AG04450 (cell line): Measurements from ENCODE around the gene SFRP5. TPM values are rescaled to one million over a fixed set of nuclear protein-coding genes. Genes with fewer than 3 reads are reported as not detected.

ENCODE experiments used
- CTCF ChIA-PET: fragments of 300-600, 350-600 bp; formaldehyde crosslinking; extraction: SDS; loops from one replicate; lab custom pipeline; 2022; ENCODE audit warnings: antibody characterized with exemption, inconsistent platforms; lab: Charles Lee
- POLR2A ChIA-PET: fragments of 350-600 bp; formaldehyde crosslinking; extraction: SDS; loops from one replicate; lab custom pipeline; 2021; ENCODE audit warnings: antibody characterized with exemption, inconsistent platforms; lab: Yijun Ruan, JAX
- DNase-seq: peaks from one replicate; pipeline ENCODE4 v3.0.0-alpha.2; 2011; ENCODE audit warnings: low read depth, low spot score
- H3K27ac ChIP-seq: one replicate; pipeline ENCODE4 v1.5.1; 2012; ENCODE audit warnings: low read depth, low read length, control low read depth
- H3K27me3 ChIP-seq: one replicate; pipeline ENCODE4 v1.6.0; 2012; ENCODE audit warnings: low read length; ENCODE audit not compliant: control insufficient read depth, insufficient read depth
- H3K4me3 ChIP-seq: 2 replicates; pipeline ENCODE4 v1.5.1; 2011; ENCODE audit warnings: mild to moderate bottlenecking, low read depth, low read length, control low read depth
- H3K9me3 ChIP-seq: 2 replicates; pipeline ENCODE4 v1.5.1; 2012; ENCODE audit warnings: low read length; ENCODE audit not compliant: control insufficient read depth, insufficient read depth
- CTCF ChIP-seq: IDR thresholded peaks from 2 replicates; pipeline ENCODE4 v1.5.1; 2011; ENCODE audit warnings: low read depth, low read length, control low read depth, inconsistent platforms
- polyA plus RNA-seq: library from polyadenylated mRNA; depleted of rRNA; stranded (reverse); fragments of >200 nt; gene quantifications from 2 replicates; pipeline ENCODE4 v1.2.3, GENCODE V29; 2011

The SFRP5 gene
- polyA plus RNA-seq, 1 experiment, result not detected

GRCh38 chr10:97785731-97786130, 13.9 kb upstream of the SFRP5 start:
- H3K27me3 ChIP-seq, result peaks cover 31% of the 10 kb centered on the region
- H3K4me3 ChIP-seq, result no peak overlapping the region
- ChIA-PET CTCF (no interaction called here), POLR2A (no interaction called here)
- DNase-seq, result no peak
- H3K9me3 ChIP-seq, result no peaks in the 10 kb centered on the region; the same call in 1 of the 2 replicates
- no peak overlapping the region for H3K27ac ChIP-seq
- TF ChIP-seq CTCF, result no peak

- Histone ChIP-seq H3K9me3 (no peaks in the 10 kb centered on the region; the same call in 1 of the 2 replicates), H3K27ac (no peak overlapping the region), H3K4me3 (no peak overlapping the region), H3K27me3 (peaks cover 35% of the 10 kb centered on the region)
- no peak for DNase-seq
- TF ChIP-seq CTCF, result no peak
- ChIA-PET CTCF (no interaction called here), POLR2A (no interaction called here)
Observed at GRCh38 chr10:97785231-97785630, 13.4 kb upstream of the SFRP5 start.

GRCh38 chr10:97784200-97784810, 12.5 kb upstream of the SFRP5 start:
- no peak overlapping the region for H3K27ac ChIP-seq
- POLR2A ChIA-PET, result no interaction called here
- H3K9me3 ChIP-seq, result no peaks in the 10 kb centered on the region; the same call in 1 of the 2 replicates
- H3K27me3 ChIP-seq, result peaks cover 38% of the 10 kb centered on the region
- no peak for DNase-seq
- CTCF ChIA-PET, result no interaction called here
- TF ChIP-seq CTCF, result no peak
- no peak overlapping the region for H3K4me3 ChIP-seq

- ChIA-PET POLR2A (no interaction called here), CTCF (interaction anchor here (3.3 kb wide), 1 partner anchor 9 kb away, joined by 27 read pairs; no protein-coding TSS in a partner anchor)
- Histone ChIP-seq H3K27ac (no peak overlapping the region), H3K27me3 (peaks cover 36% of the 10 kb centered on the region), H3K4me3 (no peak overlapping the region), H3K9me3 (no peaks in the 10 kb centered on the region; the same call in 1 of the 2 replicates)
- DNase-seq, result no peak
- no peak for TF ChIP-seq CTCF
Observed at GRCh38 chr10:97782455-97783228, 10.8 kb upstream of the SFRP5 start.
